GM12864 (cell line): ENCODE results near the gene ZDHHC5.

Experiments
- DNase-seq: peaks from one replicate; pipeline ENCODE4 v3.0.0-alpha.2; 2011; ENCODE audit warnings: low read depth
- H3K4me3 ChIP-seq: 2 replicates; pipeline ENCODE4 v1.5.1; 2011; ENCODE audit warnings: mild to moderate bottlenecking, low read depth, low read length, control low read depth
- CTCF ChIP-seq: IDR thresholded peaks from 2 replicates; pipeline ENCODE4 v1.5.1; 2011; ENCODE audit warnings: low read depth, mild to moderate bottlenecking, moderate library complexity, low read length, control low read depth, inconsistent platforms; ENCODE audit errors: missing control alignments

Gene ZDHHC5

DNA sequence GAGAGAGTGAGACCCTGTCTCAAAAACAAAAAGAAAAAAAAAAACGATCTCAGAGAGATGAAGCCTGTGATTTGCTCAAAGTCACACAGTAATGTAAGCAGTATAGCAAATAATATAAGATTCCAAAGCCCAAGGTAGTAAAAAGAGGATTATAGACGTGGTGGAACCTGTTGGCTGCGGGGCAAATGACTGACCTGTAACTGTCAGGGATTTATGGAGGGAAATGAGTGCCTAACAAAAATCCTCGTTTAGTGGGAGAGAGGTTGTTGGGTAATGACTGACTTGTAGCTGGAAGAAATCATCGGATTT lies 11.1 kb upstream of the ZDHHC5 start:
- TF ChIP-seq CTCF = no peak
- H3K4me3 ChIP-seq = peak overlapping the region; percentile 88; the same call in 1 of the 2 replicates
- DNase-seq = no peak

GRCh38 chr11:57657194-57658022 lies 10.5 kb upstream of the ZDHHC5 start, which contains the start of gene CLP1:
TSS of gene CLP1 (plus strand) at chr11:57657762. CDS start at chr11:57659477, 1,715 bp downstream.
- peak; percentile 97 for DNase-seq
- peak within 1 kb of the TSS; percentile 88 for H3K4me3 ChIP-seq
- no peak for TF ChIP-seq CTCF

GRCh38 chr11:57658023-57658361 lies 9.9 kb upstream of the ZDHHC5 start:
- no peak for TF ChIP-seq CTCF
- no peak for DNase-seq
- peak overlapping the region; percentile 88 for H3K4me3 ChIP-seq

DNA sequence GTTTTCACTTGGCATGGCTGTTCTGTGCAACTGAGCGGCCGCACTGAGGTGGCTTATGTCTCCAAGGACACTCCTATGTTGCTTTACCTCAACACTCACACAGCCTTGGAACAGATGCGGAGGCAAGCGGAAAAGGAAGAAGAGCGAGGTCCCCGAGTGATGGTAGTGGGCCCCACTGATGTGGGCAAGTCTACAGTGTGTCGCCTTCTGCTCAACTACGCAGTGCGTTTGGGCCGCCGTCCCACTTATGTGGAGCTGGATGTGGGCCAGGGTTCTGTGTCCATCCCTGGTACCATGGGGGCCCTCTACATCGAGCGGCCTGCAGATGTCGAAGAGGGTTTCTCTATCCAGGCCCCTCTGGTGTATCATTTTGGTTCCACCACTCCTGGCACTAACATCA lies 8.2 kb upstream of the ZDHHC5 start:
- no peak overlapping the region for H3K4me3 ChIP-seq
- TF ChIP-seq CTCF = no peak
- no peak for DNase-seq

- H3K4me3 ChIP-seq = no peak overlapping the region
- no peak for DNase-seq
- TF ChIP-seq CTCF = peak; percentile 3
These were observed 5.0 kb upstream of the ZDHHC5 start for GRCh38 chr11:57662893-57663292.

GRCh38 chr11:57663975-57664374 lies 3.9 kb upstream of the ZDHHC5 start:
- TF ChIP-seq CTCF = no peak
- no peak for DNase-seq
- no peak overlapping the region for H3K4me3 ChIP-seq
